Activated T-helper 1 cell treated with anti-CD3 and anti-CD28 coated beads, Interleukin-12 subunit alpha, Interleukin-12 subunit beta, Interleukin-2, Interleukin-4 antibody, amounts not matched to agents 30 ng/mL and 10 ng/mL and 1 ng/mL, durations not matched to agents 14 hours and 24 hours and 36 hours (primary cell): ENCODE measurements around the gene SHBG. TPM values are rescaled to one million over a fixed set of nuclear protein-coding genes. Genes with fewer than 3 reads are reported as not detected.
"Not testable (repeated sequence)": the region's sequence is repeated elsewhere in the genome, so short reads cannot be mapped to it uniquely, and the experiment has no call there.

Source experiments
- DNase-seq: peaks from one replicate; pipeline ENCODE4 v3.0.0; 2021; ENCODE audit warnings: low spot score
- H3K27ac Mint-ChIP-seq: one replicate; pipeline ENCODE4 v1.8.0; 2021; ENCODE audit warnings: mild to moderate bottlenecking, mixed read lengths
- H3K27me3 Mint-ChIP-seq: one replicate; pipeline ENCODE4 v1.8.0; 2022; ENCODE audit warnings: mild to moderate bottlenecking, moderate library complexity, mixed read lengths; ENCODE audit not compliant: insufficient read depth
- H3K36me3 Mint-ChIP-seq: one replicate; pipeline ENCODE4 v1.8.0; 2021; ENCODE audit warnings: low read depth, mixed read lengths
- H3K4me1 Mint-ChIP-seq: one replicate; pipeline ENCODE4 v1.8.0; 2021; ENCODE audit warnings: low read depth, mixed read lengths
- H3K4me3 Mint-ChIP-seq: one replicate; pipeline ENCODE4 v1.8.0; 2021; ENCODE audit warnings: mild to moderate bottlenecking, moderate library complexity, mixed read lengths
- H3K9me3 Mint-ChIP-seq: one replicate; pipeline ENCODE4 v1.8.0; 2021; ENCODE audit warnings: mixed read lengths
- intact Hi-C: fragments of 100-400 bp; cut with micrococcal nuclease; formaldehyde crosslinking; loops from one replicate; pipeline ENCODE4 v1.15.1; 2024
- total RNA-seq: library from RNA; stranded (reverse); gene quantifications from 2 replicates; pipeline ENCODE4 v1.2.3, GENCODE V29; 2022

SHBG gene
- total RNA-seq, 1 donor from 2014 or later, result not detected

GRCh38 chr17:7618608-7619007 is 11.3 kb upstream of the SHBG start:
- Mint-ChIP-seq H3K36me3 (peaks cover 1% of the 10 kb centered on the region), H3K9me3 (no peaks in the 10 kb centered on the region), H3K4me3 (no peak overlapping the region), H3K27ac (no peak overlapping the region), H3K4me1 (peaks cover 11% of the 10 kb centered on the region), H3K27me3 (peaks cover 2% of the 10 kb centered on the region)
- DNase-seq, result no peak
- intact Hi-C loops, result no loop called here

GRCh38 chr17:7620835-7621234 is 9.1 kb upstream of the SHBG start:
- intact Hi-C loops, result no loop called here
- peaks cover 2% of the 10 kb centered on the region for H3K27me3 Mint-ChIP-seq

GRCh38 chr17:7623661-7624060 is 6.3 kb upstream of the SHBG start:
- Mint-ChIP-seq H3K27me3 (peaks cover 2% of the 10 kb centered on the region), H3K36me3 (peaks cover 3% of the 10 kb centered on the region), H3K27ac (no peak overlapping the region), H3K4me3 (no peak overlapping the region), H3K9me3 (no peaks in the 10 kb centered on the region), H3K4me1 (peaks cover 21% of the 10 kb centered on the region)
- no peak for DNase-seq
- intact Hi-C loops, result no loop called here

More at GRCh38 chr17:7620835-7621234, 9.1 kb upstream of the SHBG start:
- Mint-ChIP-seq H3K36me3 (no peaks in the 10 kb centered on the region), H3K9me3 (no peaks in the 10 kb centered on the region), H3K27ac (no peak overlapping the region), H3K4me1 (peaks cover 7% of the 10 kb centered on the region), H3K4me3 (no peak overlapping the region)
- no peak for DNase-seq

- not testable (repeated sequence) for H3K27me3 Mint-ChIP-seq, H3K36me3 Mint-ChIP-seq, H3K27ac Mint-ChIP-seq, H3K9me3 Mint-ChIP-seq, DNase-seq
- H3K4me3 Mint-ChIP-seq, result peak overlapping the region; percentile 89
- intact Hi-C loops, result loop anchor here (2.0 kb wide), 1 partner anchor 493 kb away; the partner anchor contains the start of gene ALOXE3
- H3K4me1 Mint-ChIP-seq, result peaks cover 18% of the 10 kb centered on the region
Measured at GRCh38 chr17:7625749-7626148, 4.2 kb upstream of the SHBG start.

- intact Hi-C loops, result loop anchor here (2.0 kb wide), 1 partner anchor 492 kb away; the partner anchor contains the start of gene ALOXE3
- peaks cover 18% of the 10 kb centered on the region for H3K4me1 Mint-ChIP-seq
- H3K4me3 Mint-ChIP-seq, result peak overlapping the region; percentile 89
- H3K27me3 Mint-ChIP-seq, result no peaks in the 10 kb centered on the region
- no peaks in the 10 kb centered on the region for H3K9me3 Mint-ChIP-seq
- no peak overlapping the region for H3K27ac Mint-ChIP-seq
- DNase-seq, result no peak
- peaks cover 3% of the 10 kb centered on the region for H3K36me3 Mint-ChIP-seq
Measured at GRCh38 chr17:7626307-7626706, 3.6 kb upstream of the SHBG start.

- H3K27me3 Mint-ChIP-seq, result no peaks in the 10 kb centered on the region
- peak overlapping the region; percentile 89 for H3K4me3 Mint-ChIP-seq
- H3K27ac Mint-ChIP-seq, result peak overlapping the region; percentile 58
- no peaks in the 10 kb centered on the region for H3K9me3 Mint-ChIP-seq
- intact Hi-C loops, result loop anchor here (1.0 to 2.0 kb wide), 4 partner anchors 12 to 492 kb away; partner anchors contain the start of genes ALOXE3, ATP1B2 and WRAP53
- peaks cover 3% of the 10 kb centered on the region for H3K36me3 Mint-ChIP-seq
- DNase-seq, result no peak
- H3K4me1 Mint-ChIP-seq, result peaks cover 18% of the 10 kb centered on the region
Measured at GRCh38 chr17:7626956-7627249, 3.0 kb upstream of the SHBG start.

GRCh38 chr17:7627250-7628121 is 2.4 kb upstream of the SHBG start, which contains the start of gene SAT2:
SAT2 (minus strand) TSS chr17:7627821; CDS start chr17:7627635, 186 bp downstream.
- intact Hi-C loops, result loop anchor here (1.0 to 2.0 kb wide), 4 partner anchors 12 to 491 kb away; partner anchors contain the start of genes ALOXE3, ATP1B2 and WRAP53
- peak; percentile 77 for DNase-seq
- H3K27ac Mint-ChIP-seq, result peak within 1 kb of the TSS; percentile 77
- H3K9me3 Mint-ChIP-seq, result no peaks in the 10 kb centered on the region
- no peaks in the 10 kb centered on the region for H3K27me3 Mint-ChIP-seq
- peaks cover 18% of the 10 kb centered on the region for H3K4me1 Mint-ChIP-seq
- H3K4me3 Mint-ChIP-seq, result peak within 1 kb of the TSS; percentile 89
- peaks cover 3% of the 10 kb centered on the region for H3K36me3 Mint-ChIP-seq

GRCh38 chr17:7631398-7632380 is 1.8 kb downstream of the SHBG start:
- Mint-ChIP-seq H3K36me3 (no peaks in the 10 kb centered on the region), H3K9me3 (no peaks in the 10 kb centered on the region), H3K27ac (no peak overlapping the region), H3K4me1 (peaks cover 12% of the 10 kb centered on the region), H3K4me3 (no peak overlapping the region), H3K27me3 (peaks cover 3% of the 10 kb centered on the region)
- no peak for DNase-seq
- intact Hi-C loops, result loop anchor here (1.0 kb wide), 1 partner anchor 57 kb away; the partner anchor contains the start of gene WRAP53

GRCh38 chr17:7632492-7632894 is 2.6 kb downstream of the SHBG start:
- peaks cover 3% of the 10 kb centered on the region for H3K27me3 Mint-ChIP-seq
- H3K4me3 Mint-ChIP-seq, result no peak overlapping the region
- no peak overlapping the region for H3K27ac Mint-ChIP-seq
- H3K4me1 Mint-ChIP-seq, result peaks cover 7% of the 10 kb centered on the region
- intact Hi-C loops, result loop anchor here (1.0 kb wide), 1 partner anchor 56 kb away; the partner anchor contains the start of gene WRAP53
- H3K36me3 Mint-ChIP-seq, result no peaks in the 10 kb centered on the region
- DNase-seq, result peak; percentile 19
- H3K9me3 Mint-ChIP-seq, result no peaks in the 10 kb centered on the region

- no peaks in the 10 kb centered on the region for H3K9me3 Mint-ChIP-seq
- H3K36me3 Mint-ChIP-seq, result no peaks in the 10 kb centered on the region
- H3K27me3 Mint-ChIP-seq, result peaks cover 3% of the 10 kb centered on the region
- no peak overlapping the region for H3K27ac Mint-ChIP-seq
- no peak for DNase-seq
- peaks cover 4% of the 10 kb centered on the region for H3K4me1 Mint-ChIP-seq
- H3K4me3 Mint-ChIP-seq, result no peak overlapping the region
- intact Hi-C loops, result no loop called here
Measured at GRCh38 chr17:7633093-7633492, 3.2 kb downstream of the SHBG start.

- Mint-ChIP-seq H3K27ac (no peak overlapping the region), H3K4me3 (no peak overlapping the region), H3K4me1 (no peaks in the 10 kb centered on the region), H3K27me3 (peaks cover 8% of the 10 kb centered on the region), H3K9me3 (no peaks in the 10 kb centered on the region), H3K36me3 (no peaks in the 10 kb centered on the region)
- intact Hi-C loops, result no loop called here
- no peak for DNase-seq
Measured at GRCh38 chr17:7634384-7634783, 4.4 kb downstream of the SHBG start.

GRCh38 chr17:7636163-7636562 is 6.2 kb downstream of the SHBG start:
- intact Hi-C loops, result no loop called here
- DNase-seq, result no peak
- Mint-ChIP-seq H3K9me3 (no peaks in the 10 kb centered on the region), H3K4me1 (no peaks in the 10 kb centered on the region), H3K36me3 (no peaks in the 10 kb centered on the region), H3K27me3 (peaks cover 9% of the 10 kb centered on the region), H3K27ac (no peak overlapping the region), H3K4me3 (no peak overlapping the region)
